Parathyroid adenoma (tissue), 2 donors: ENCODE data around the gene IL6ST.

Experiments used
- H2AFZ ChIP-seq: fragments of 300-600 bp; sonication (generic); one replicate; pipeline ENCODE4 v1.7.0; 2017; ENCODE audit warnings: antibody characterized with exemption, mild to moderate bottlenecking
- H3K27ac ChIP-seq: fragments of 300-600 bp; sonication (generic); one replicate; pipeline ENCODE4 v1.7.0; 2017
- H3K27me3 ChIP-seq: fragments of 300-600 bp; sonication (generic); one replicate; pipeline ENCODE4 v1.7.0; 2017; ENCODE audit warnings: low read length; ENCODE audit not compliant: control insufficient read depth, insufficient read depth
- H3K36me3 ChIP-seq: fragments of 300-600 bp; sonication (generic); one replicate; pipeline ENCODE4 v1.7.0; 2017; ENCODE audit warnings: low read length; ENCODE audit not compliant: control insufficient read depth, insufficient read depth
- H3K4me1 ChIP-seq: fragments of 300-600 bp; sonication (generic); one replicate; pipeline ENCODE4 v1.7.0; 2017; ENCODE audit warnings: control low read depth
- H3K4me2 ChIP-seq: fragments of 300-600 bp; sonication (generic); one replicate; pipeline ENCODE4 v1.7.0; 2017; ENCODE audit warnings: low read length
- H3K4me3 ChIP-seq: fragments of 300-600 bp; sonication (generic); one replicate; pipeline ENCODE4 v1.7.0; 2017; ENCODE audit warnings: low read depth, low read length
- H3K79me2 ChIP-seq: fragments of 300-600 bp; sonication (generic); one replicate; pipeline ENCODE4 v1.7.0; 2017; ENCODE audit warnings: control low read depth
- H3K9ac ChIP-seq: fragments of 300-600 bp; sonication (generic); one replicate; pipeline ENCODE4 v1.7.0; 2017; ENCODE audit warnings: mild to moderate bottlenecking
- H3K9me3 ChIP-seq: fragments of 300-600 bp; sonication (generic); one replicate; pipeline ENCODE4 v1.7.0; 2017; ENCODE audit warnings: low read length; ENCODE audit not compliant: control insufficient read depth
- TF ChIP-seq, protein P1 (sequence below): fragments of 300-600 bp; sonication (generic); IDR thresholded peaks from one replicate; pipeline ENCODE4 v1.7.0; 2017; ENCODE audit warnings: antibody characterized with exemption, mild to moderate bottlenecking
- donor health status: primary hyperparathyroidism.

Gene IL6ST

DNA sequence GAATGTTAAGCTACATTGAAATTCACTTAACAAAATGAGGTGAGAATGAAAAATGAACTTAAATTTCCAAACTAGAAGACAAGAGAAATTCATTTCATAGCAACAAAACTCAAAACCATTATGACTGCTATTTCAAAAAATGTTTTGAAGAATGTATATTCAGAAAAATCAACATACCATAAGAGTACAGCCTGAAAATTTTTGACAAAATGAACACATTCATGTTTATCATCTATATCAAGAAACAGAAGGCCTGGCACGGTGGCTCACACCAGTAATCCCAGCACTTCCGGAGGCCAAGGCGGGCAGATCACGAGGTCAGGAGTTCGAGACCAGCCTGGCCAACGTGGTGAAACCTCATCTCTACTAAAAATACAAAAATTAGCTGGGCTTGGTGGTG lies 4.2 kb upstream of the IL6ST start:
- no peaks in the 10 kb centered on the region for H3K9me3 ChIP-seq
- no peak overlapping the region for H3K27ac ChIP-seq
- no peaks in the 10 kb centered on the region for H3K27me3 ChIP-seq
- peaks cover 2% of the 10 kb centered on the region for H3K79me2 ChIP-seq
- H3K9ac ChIP-seq = no peak overlapping the region
- H2AFZ ChIP-seq = no peak overlapping the region
- no peak overlapping the region for H3K4me3 ChIP-seq
- no peak overlapping the region for H3K4me2 ChIP-seq
- TF ChIP-seq, protein P1, sequence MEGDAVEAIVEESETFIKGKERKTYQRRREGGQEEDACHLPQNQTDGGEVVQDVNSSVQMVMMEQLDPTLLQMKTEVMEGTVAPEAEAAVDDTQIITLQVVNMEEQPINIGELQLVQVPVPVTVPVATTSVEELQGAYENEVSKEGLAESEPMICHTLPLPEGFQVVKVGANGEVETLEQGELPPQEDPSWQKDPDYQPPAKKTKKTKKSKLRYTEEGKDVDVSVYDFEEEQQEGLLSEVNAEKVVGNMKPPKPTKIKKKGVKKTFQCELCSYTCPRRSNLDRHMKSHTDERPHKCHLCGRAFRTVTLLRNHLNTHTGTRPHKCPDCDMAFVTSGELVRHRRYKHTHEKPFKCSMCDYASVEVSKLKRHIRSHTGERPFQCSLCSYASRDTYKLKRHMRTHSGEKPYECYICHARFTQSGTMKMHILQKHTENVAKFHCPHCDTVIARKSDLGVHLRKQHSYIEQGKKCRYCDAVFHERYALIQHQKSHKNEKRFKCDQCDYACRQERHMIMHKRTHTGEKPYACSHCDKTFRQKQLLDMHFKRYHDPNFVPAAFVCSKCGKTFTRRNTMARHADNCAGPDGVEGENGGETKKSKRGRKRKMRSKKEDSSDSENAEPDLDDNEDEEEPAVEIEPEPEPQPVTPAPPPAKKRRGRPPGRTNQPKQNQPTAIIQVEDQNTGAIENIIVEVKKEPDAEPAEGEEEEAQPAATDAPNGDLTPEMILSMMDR = no peak
- H3K4me1 ChIP-seq = peaks cover 3% of the 10 kb centered on the region
- H3K36me3 ChIP-seq = no peaks in the 10 kb centered on the region

DNA sequence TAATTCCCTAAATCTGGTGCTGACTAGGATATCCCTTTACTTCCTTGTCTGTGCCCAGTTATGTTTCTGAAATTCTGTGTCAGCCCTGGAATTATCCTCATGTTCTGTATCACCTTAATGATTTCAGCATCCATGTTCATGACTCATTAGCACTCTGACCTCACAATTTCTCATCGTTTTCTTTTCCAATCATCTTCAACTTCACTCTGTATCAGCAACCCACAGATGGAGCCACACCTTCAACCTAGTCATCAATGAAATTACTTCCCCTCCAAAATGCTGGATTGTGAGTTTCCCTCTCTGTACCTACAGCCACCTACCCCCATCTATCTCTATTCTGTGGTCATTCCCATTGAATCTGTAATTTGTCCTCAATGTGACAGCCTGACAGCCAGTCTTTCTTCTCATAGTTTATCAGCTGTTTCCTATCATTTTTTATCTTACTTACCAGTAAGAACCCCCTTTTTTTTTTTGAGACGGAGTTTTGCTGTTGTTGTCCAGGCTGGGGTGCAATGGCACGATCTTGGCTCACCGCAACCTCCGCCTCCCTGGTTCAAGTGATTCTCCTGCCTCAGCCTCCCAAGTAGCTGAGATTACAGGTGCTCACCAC lies 3.1 kb upstream of the IL6ST start:
- Histone ChIP-seq H2AFZ (no peak overlapping the region), H3K4me3 (no peak overlapping the region), H3K27me3 (no peaks in the 10 kb centered on the region), H3K36me3 (no peaks in the 10 kb centered on the region), H3K9ac (no peak overlapping the region), H3K79me2 (peaks cover 8% of the 10 kb centered on the region), H3K27ac (no peak overlapping the region), H3K4me2 (no peak overlapping the region), H3K4me1 (peaks cover 3% of the 10 kb centered on the region), H3K9me3 (no peaks in the 10 kb centered on the region)
- TF ChIP-seq, protein P1 = no peak

DNA sequence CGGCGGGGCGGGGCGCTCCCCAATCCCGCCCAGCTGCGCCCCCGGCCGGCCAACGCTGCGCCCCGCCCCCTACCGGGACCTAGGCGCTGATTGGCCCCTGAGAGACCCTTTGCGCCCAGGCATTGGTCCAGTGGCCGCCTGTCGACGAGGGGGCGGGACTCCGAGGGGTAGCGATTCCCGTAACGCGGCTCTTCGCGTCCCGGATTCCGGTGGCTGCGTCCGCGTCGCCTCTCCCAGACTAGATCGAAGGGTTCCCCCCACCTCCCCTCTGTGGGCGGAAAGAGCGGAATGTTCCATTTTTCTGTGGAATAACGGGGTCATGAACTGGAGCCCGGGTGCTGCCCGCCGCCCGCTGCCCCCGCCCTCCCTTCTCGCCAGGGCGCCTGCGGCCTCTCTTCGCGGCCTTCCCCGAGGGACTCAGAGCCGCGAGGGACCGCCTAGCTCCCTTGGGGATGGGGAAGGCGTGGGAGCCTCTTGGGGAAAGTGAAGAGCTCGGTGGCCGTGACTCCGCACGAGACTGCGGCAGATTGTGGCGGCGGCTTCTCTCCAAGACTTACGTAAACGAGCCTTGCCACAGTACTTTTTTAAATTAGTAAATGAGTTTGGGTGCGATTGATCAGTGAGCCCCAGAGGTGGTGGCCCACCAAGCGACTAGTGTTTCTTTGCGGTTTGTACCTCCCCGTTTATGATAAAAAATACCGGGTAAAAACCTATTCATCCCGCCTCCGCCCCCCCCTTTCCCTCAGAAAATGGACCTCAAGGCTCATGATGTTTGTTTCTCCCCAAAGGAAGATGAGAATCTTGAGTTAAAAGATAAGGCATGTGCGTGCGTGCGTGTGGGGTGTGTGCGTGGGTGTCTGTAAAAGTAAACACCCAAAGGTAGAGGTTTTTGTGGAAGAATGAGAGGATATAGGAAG lies 493 bp upstream of the IL6ST start:
- Histone ChIP-seq H3K9me3 (no peaks in the 10 kb centered on the region), H3K4me3 (peak overlapping the region; percentile 79), H3K4me2 (peak overlapping the region; percentile 86), H3K27ac (peak overlapping the region; percentile 96), H3K79me2 (peaks cover 25% of the 10 kb centered on the region), H3K27me3 (no peaks in the 10 kb centered on the region), H3K4me1 (peaks cover 8% of the 10 kb centered on the region), H3K36me3 (no peaks in the 10 kb centered on the region), H2AFZ (peak overlapping the region; percentile 82), H3K9ac (peak overlapping the region; percentile 41)
- TF ChIP-seq, protein P1 = peak; percentile 40

DNA sequence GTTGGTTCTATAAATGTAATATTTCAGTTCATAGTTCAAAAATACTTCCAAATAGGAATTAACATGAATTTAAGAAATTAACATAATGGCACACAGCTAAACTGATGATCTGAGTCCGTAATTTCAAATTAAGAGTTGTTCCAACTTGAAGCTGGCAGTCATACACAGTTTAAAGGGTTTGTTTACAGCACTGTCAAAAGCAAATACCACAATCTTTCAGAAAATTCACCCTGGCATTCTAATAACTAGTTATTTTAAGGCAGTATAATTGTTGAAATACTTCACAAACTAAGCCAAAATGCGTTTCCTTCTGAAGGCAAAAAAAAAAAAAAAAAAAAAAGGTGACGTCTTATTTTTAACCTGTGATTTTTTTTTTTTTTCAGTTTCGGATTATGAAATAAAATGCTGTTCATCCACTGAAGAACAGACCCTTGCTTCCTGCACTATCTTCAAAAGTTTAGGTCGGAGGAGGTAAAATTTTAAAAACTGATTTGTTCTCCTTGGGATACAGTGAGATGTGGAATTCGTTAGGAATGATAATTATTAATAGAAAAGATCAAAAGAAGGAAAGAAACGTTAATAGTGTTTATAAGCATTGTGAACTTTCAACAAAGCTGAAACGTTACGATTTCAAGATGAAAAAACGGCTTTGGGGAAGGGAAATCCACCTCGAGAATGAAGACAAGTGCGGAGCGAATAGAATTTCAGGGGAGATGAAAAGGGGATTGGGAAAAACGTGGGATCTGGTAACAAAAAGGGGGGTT lies 850 bp downstream of the IL6ST start:
- Histone ChIP-seq H3K4me1 (peaks cover 8% of the 10 kb centered on the region), H3K27me3 (no peaks in the 10 kb centered on the region), H3K27ac (peak overlapping the region; percentile 96), H3K9me3 (no peaks in the 10 kb centered on the region), H3K36me3 (no peaks in the 10 kb centered on the region), H3K79me2 (peaks cover 27% of the 10 kb centered on the region), H3K4me2 (peak overlapping the region; percentile 66), H3K4me3 (peak overlapping the region; percentile 79), H3K9ac (peak overlapping the region; percentile 69), H2AFZ (peak overlapping the region; percentile 82)
- TF ChIP-seq, protein P1 = no peak
